Neuronal stem cell (in vitro differentiated cells): ENCODE data around the gene OR8G1.

Experiments
- DNase-seq: peaks from one replicate; pipeline ENCODE4 v3.0.0-alpha.2; 2013; ENCODE audit warnings: low spot score
- H2AFZ ChIP-seq: one replicate; pipeline ENCODE4 v1.6.1; 2013; ENCODE audit warnings: mild to moderate bottlenecking, low read length, inconsistent platforms
- H2AK5ac ChIP-seq: 2 replicates; pipeline ENCODE4 v1.6.1; 2013; ENCODE audit warnings: low read depth, mild to moderate bottlenecking, inconsistent platforms, low read length, moderate library complexity, mixed read lengths
- H2BK120ac ChIP-seq: 2 replicates; pipeline ENCODE4 v1.6.1; 2013; ENCODE audit warnings: low read depth, mild to moderate bottlenecking, inconsistent platforms, low read length, moderate library complexity, mixed read lengths
- H2BK12ac ChIP-seq: one replicate; pipeline ENCODE4 v1.6.1; 2013; ENCODE audit warnings: low read length, inconsistent platforms
- H2BK15ac ChIP-seq: 2 replicates; pipeline ENCODE4 v1.6.1; 2013; ENCODE audit warnings: mild to moderate bottlenecking, low read length, inconsistent platforms, mixed read lengths
- H2BK5ac ChIP-seq: one replicate; pipeline ENCODE4 v1.6.1; 2013; ENCODE audit warnings: inconsistent platforms, mild to moderate bottlenecking, low read length, moderate library complexity
- H3K14ac ChIP-seq: one replicate; pipeline ENCODE4 v1.6.1; 2013; ENCODE audit warnings: low read length, inconsistent platforms
- H3K18ac ChIP-seq: 2 replicates; pipeline ENCODE4 v1.6.1; 2013; ENCODE audit warnings: low read length, inconsistent platforms
- H3K23ac ChIP-seq: 2 replicates; pipeline ENCODE4 v1.6.1; 2013; ENCODE audit warnings: low read depth, mild to moderate bottlenecking, mixed read lengths, low read length, inconsistent platforms; ENCODE audit not compliant: poor library complexity
- H3K27ac ChIP-seq: replicated peaks from 3 replicates; pipeline ENCODE4 v1.5.1; 2013; ENCODE audit warnings: low read length, inconsistent platforms
- H3K27me3 ChIP-seq, 3 experiments: 2 replicates each; pipeline ENCODE4 v1.6.1; 2013; ENCODE audit warnings: low read length in 3 of 3, mild to moderate bottlenecking in 2 of 3, inconsistent platforms in 1 of 3, low read depth in 1 of 3, mixed read lengths in 1 of 3, moderate library complexity in 1 of 3; ENCODE audit not compliant: control insufficient read depth in 3 of 3, insufficient read depth in 3 of 3
- H3K36me3 ChIP-seq, 2 donors: replicated peaks in 1 of 2; 2 replicates each; pipeline ENCODE4 v1.6.1; 2013; ENCODE audit warnings: low read length in 2 of 2; ENCODE audit not compliant: control insufficient read depth in 2 of 2, insufficient read depth in 2 of 2
- H3K4ac ChIP-seq: 2 replicates; pipeline ENCODE4 v1.6.1; 2013; ENCODE audit warnings: inconsistent platforms, mild to moderate bottlenecking, low read length, moderate library complexity
- H3K4me1 ChIP-seq, 2 donors: 1 replicate in 1 of 2; 2 replicates in 1 of 2; pipeline ENCODE4 v1.6.1; 2013; ENCODE audit warnings: low read length in 2 of 2, low read depth in 1 of 2; ENCODE audit not compliant: control insufficient read depth in 2 of 2, insufficient read depth in 1 of 2
- H3K4me2 ChIP-seq: one replicate; pipeline ENCODE4 v1.6.1; 2013; ENCODE audit warnings: mild to moderate bottlenecking, low read length, inconsistent platforms; ENCODE audit not compliant: insufficient read depth, poor library complexity, severe bottlenecking
- H3K4me3 ChIP-seq, 2 donors: 2 replicates each; pipeline ENCODE4 v1.5.1; 2013; ENCODE audit warnings: low read length in 2 of 2, mild to moderate bottlenecking in 2 of 2, inconsistent platforms in 1 of 2, moderate library complexity in 1 of 2
- H3K79me1 ChIP-seq: one replicate; pipeline ENCODE4 v1.6.1; 2013; ENCODE audit warnings: low read depth, mild to moderate bottlenecking, inconsistent platforms, low read length, moderate library complexity
- H3K9ac ChIP-seq: one replicate; pipeline ENCODE4 v1.6.1; 2013; ENCODE audit warnings: mild to moderate bottlenecking, low read depth, low read length, inconsistent platforms; ENCODE audit not compliant: poor library complexity
- H3K9me3 ChIP-seq, 2 donors: replicated peaks in 1 of 2; 2 replicates each; pipeline versions ENCODE3 to v1.6.1; 2013; ENCODE audit warnings: low read length in 2 of 2, mild to moderate bottlenecking in 2 of 2, inconsistent platforms in 1 of 2, low read depth in 1 of 2, mixed read lengths in 1 of 2, moderate library complexity in 1 of 2; ENCODE audit not compliant: control insufficient read depth in 2 of 2, insufficient read depth in 1 of 2
- H4K8ac ChIP-seq: one replicate; pipeline ENCODE4 v1.6.1; 2013; ENCODE audit warnings: low read depth, mild to moderate bottlenecking, inconsistent platforms, low read length, moderate library complexity
- H4K91ac ChIP-seq: one replicate; pipeline ENCODE4 v1.6.1; 2013; ENCODE audit warnings: low read length, low read depth, mild to moderate bottlenecking, inconsistent platforms; ENCODE audit not compliant: poor library complexity
- WGBS, 2 donors: extraction: QIAGEN DNeasy Blood & Tissue Kit; methylation state at CpG; one replicate each; pipeline ENCODE4 v1.1.7; 2013; ENCODE audit warnings: missing lambda C conversion rate in 2 of 2, mixed read lengths in 1 of 2; ENCODE audit not compliant: insufficient read length in 2 of 2, insufficient replicate concordance in 1 of 2; ENCODE audit errors: extremely low coverage in 2 of 2; 5-methylcytosine and 5-hydroxymethylcytosine counted together

OR8G1 gene

GRCh38 chr11:124209824-124210357 lies 31.0 kb upstream of the OR8G1 start:
- Histone ChIP-seq H3K9me3 (peaks cover 0 to 2% of the 10 kb centered on the region in 2 donors), H2BK5ac (no peak overlapping the region), H2AK5ac (peak overlapping the region; percentile 25), H3K4me2 (no peak overlapping the region), H2AFZ (no peak overlapping the region), H3K14ac (peak overlapping the region; percentile 65), H3K23ac (no peak overlapping the region), H3K4ac (no peak overlapping the region), H4K8ac (no peak overlapping the region), H3K4me3 (no peak overlapping the region), H3K79me1 (no peaks in the 10 kb centered on the region), H2BK120ac (no peak overlapping the region), H2BK15ac (no peak overlapping the region), H3K9ac (no peak overlapping the region), H3K27me3 (no peaks in the 10 kb centered on the region), H3K4me1 (no peaks in the 10 kb centered on the region), H4K91ac (no peak overlapping the region), H3K18ac (peak overlapping the region; percentile 65), H3K36me3 (no peaks in the 10 kb centered on the region), H2BK12ac (no peak overlapping the region), H3K27ac (no peak overlapping the region)
- no CpG with 5 or more reads among the region's 6 CpGs for WGBS, 2 donors
- no peak for DNase-seq

GRCh38 chr11:124210421-124210820 lies 30.5 kb upstream of the OR8G1 start:
- WGBS, 2 donors = no CpG with 5 or more reads among the region's 5 CpGs

GRCh38 chr11:124211321-124211720 lies 29.6 kb upstream of the OR8G1 start:
- Histone ChIP-seq H3K9me3 (peaks cover 0 to 2% of the 10 kb centered on the region in 2 donors), H3K27ac (no peak overlapping the region)

More at GRCh38 chr11:124210421-124210820, 30.5 kb upstream of the OR8G1 start:
- no peak overlapping the region for H4K91ac ChIP-seq
- H3K14ac ChIP-seq = no peak overlapping the region
- no peak for DNase-seq
- H2BK120ac ChIP-seq = no peak overlapping the region
- peak overlapping the region; percentile 25 for H3K23ac ChIP-seq
- H2BK15ac ChIP-seq = no peak overlapping the region
- H3K9me3 ChIP-seq = peaks cover 0 to 2% of the 10 kb centered on the region in 2 donors
- H3K4me1 ChIP-seq = no peaks in the 10 kb centered on the region
- H2AK5ac ChIP-seq = peak overlapping the region; percentile 95
- no peak overlapping the region for H2BK5ac ChIP-seq
- H2AFZ ChIP-seq = no peak overlapping the region
- H3K18ac ChIP-seq = peak overlapping the region; percentile 49
- H4K8ac ChIP-seq = no peak overlapping the region
- H3K36me3 ChIP-seq = no peaks in the 10 kb centered on the region
- H3K9ac ChIP-seq = no peak overlapping the region
- no peak overlapping the region for H3K4ac ChIP-seq
- no peak overlapping the region for H2BK12ac ChIP-seq
- no peak overlapping the region for H3K4me3 ChIP-seq
- no peaks in the 10 kb centered on the region for H3K27me3 ChIP-seq
- no peak overlapping the region for H3K4me2 ChIP-seq
- H3K27ac ChIP-seq = no peak overlapping the region
- no peaks in the 10 kb centered on the region for H3K79me1 ChIP-seq

GRCh38 chr11:124214027-124214426 lies 26.9 kb upstream of the OR8G1 start:
- no CpG with 5 or more reads among the region's 3 CpGs for WGBS, 2 donors
- no peaks in the 10 kb centered on the region for H3K27me3 ChIP-seq
- no peak overlapping the region for H2AFZ ChIP-seq
- no peak overlapping the region for H2BK120ac ChIP-seq
- H3K9me3 ChIP-seq = peaks cover 0 to 2% of the 10 kb centered on the region in 2 donors
- H3K4ac ChIP-seq = no peak overlapping the region
- H2BK15ac ChIP-seq = no peak overlapping the region
- H3K18ac ChIP-seq = no peak overlapping the region
- H3K14ac ChIP-seq = no peak overlapping the region
- H2AK5ac ChIP-seq = no peak overlapping the region
- H4K91ac ChIP-seq = no peak overlapping the region
- H3K36me3 ChIP-seq = no peaks in the 10 kb centered on the region
- H3K9ac ChIP-seq = no peak overlapping the region
- no peaks in the 10 kb centered on the region for H3K4me1 ChIP-seq
- H3K4me3 ChIP-seq = no peak overlapping the region
- H3K27ac ChIP-seq = no peak overlapping the region
- no peak overlapping the region for H2BK12ac ChIP-seq
- H2BK5ac ChIP-seq = no peak overlapping the region
- H3K23ac ChIP-seq = no peak overlapping the region
- H3K79me1 ChIP-seq = no peaks in the 10 kb centered on the region
- DNase-seq = no peak
- H4K8ac ChIP-seq = no peak overlapping the region
- no peak overlapping the region for H3K4me2 ChIP-seq

More at GRCh38 chr11:124211321-124211720, 29.6 kb upstream of the OR8G1 start:
- no peak overlapping the region for H3K4ac ChIP-seq
- no peak overlapping the region for H3K4me3 ChIP-seq
- H2AK5ac ChIP-seq = no peak overlapping the region
- H2BK5ac ChIP-seq = no peak overlapping the region
- H3K36me3 ChIP-seq = no peaks in the 10 kb centered on the region
- no peaks in the 10 kb centered on the region for H3K27me3 ChIP-seq
- H3K79me1 ChIP-seq = no peaks in the 10 kb centered on the region
- no peak overlapping the region for H2AFZ ChIP-seq
- no peak overlapping the region for H3K14ac ChIP-seq
- H3K4me1 ChIP-seq = no peaks in the 10 kb centered on the region
- no peak overlapping the region for H3K9ac ChIP-seq
- DNase-seq = no peak
- H3K18ac ChIP-seq = no peak overlapping the region
- H3K4me2 ChIP-seq = no peak overlapping the region
- H4K8ac ChIP-seq = no peak overlapping the region
- no peak overlapping the region for H2BK15ac ChIP-seq
- H2BK120ac ChIP-seq = no peak overlapping the region
- no peak overlapping the region for H3K23ac ChIP-seq
- H2BK12ac ChIP-seq = no peak overlapping the region
- no peak overlapping the region for H4K91ac ChIP-seq
